ENCODE results near the gene TMEM178B.

The TMEM178B gene

DNA sequence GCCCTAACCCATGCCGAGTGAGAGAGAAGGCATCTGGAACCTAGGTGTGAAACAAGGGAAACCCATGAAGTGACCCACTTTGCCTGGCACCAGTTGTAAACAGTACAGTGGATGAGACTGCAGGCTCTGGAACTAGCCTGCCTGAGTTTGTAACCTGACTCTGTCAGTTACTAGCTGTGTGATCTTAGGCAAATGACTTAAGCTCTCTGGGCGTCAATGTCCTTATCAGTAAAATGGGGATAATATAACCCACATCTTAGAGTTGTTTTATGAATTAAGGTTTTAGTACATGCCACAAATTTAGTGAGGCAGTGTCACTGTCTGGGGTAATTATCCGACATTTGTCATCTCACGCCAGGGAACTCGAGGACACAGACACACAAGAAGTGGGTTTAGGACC is 394.5 kb downstream of the TMEM178B start:
- TF ChIP-seq, protein P1, sequence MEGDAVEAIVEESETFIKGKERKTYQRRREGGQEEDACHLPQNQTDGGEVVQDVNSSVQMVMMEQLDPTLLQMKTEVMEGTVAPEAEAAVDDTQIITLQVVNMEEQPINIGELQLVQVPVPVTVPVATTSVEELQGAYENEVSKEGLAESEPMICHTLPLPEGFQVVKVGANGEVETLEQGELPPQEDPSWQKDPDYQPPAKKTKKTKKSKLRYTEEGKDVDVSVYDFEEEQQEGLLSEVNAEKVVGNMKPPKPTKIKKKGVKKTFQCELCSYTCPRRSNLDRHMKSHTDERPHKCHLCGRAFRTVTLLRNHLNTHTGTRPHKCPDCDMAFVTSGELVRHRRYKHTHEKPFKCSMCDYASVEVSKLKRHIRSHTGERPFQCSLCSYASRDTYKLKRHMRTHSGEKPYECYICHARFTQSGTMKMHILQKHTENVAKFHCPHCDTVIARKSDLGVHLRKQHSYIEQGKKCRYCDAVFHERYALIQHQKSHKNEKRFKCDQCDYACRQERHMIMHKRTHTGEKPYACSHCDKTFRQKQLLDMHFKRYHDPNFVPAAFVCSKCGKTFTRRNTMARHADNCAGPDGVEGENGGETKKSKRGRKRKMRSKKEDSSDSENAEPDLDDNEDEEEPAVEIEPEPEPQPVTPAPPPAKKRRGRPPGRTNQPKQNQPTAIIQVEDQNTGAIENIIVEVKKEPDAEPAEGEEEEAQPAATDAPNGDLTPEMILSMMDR (IDR thresholded peaks at IDR 0.05; ENCODE audit: low read depth, low read length, missing control alignments), result no peak
- no peak overlapping the region for H3K4me3 ChIP-seq (replicated peaks; ENCODE audit: low read depth, low read length)
- no peak for DNase-seq (ENCODE audit: extremely low read depth, low read depth)

DNA sequence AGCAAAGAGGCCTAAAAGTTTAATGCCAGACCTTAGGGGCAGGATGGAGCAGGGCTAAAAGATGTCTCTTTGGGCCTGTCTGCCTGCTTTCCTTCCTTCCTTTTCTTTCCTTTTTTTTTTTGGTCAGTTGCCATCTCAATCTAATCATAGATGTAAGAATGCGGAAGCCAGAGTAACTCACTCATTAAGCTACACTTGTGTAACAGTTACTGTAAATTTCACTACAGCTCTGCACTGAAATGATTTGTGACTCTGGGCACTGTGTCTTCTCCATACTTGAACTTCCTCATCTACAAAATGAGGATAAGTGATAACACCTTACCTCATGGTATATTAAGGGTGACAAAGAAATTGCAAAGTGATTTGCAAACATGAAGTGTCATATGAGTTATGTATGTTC is 401.8 kb downstream of the TMEM178B start:
- no peak for DNase-seq (ENCODE audit: extremely low read depth, low read depth)
- no peak overlapping the region for H3K4me3 ChIP-seq (replicated peaks; ENCODE audit: low read depth, low read length)
- TF ChIP-seq, protein P1 (IDR thresholded peaks at IDR 0.05; ENCODE audit: low read depth, low read length, missing control alignments), result no peak

DNA sequence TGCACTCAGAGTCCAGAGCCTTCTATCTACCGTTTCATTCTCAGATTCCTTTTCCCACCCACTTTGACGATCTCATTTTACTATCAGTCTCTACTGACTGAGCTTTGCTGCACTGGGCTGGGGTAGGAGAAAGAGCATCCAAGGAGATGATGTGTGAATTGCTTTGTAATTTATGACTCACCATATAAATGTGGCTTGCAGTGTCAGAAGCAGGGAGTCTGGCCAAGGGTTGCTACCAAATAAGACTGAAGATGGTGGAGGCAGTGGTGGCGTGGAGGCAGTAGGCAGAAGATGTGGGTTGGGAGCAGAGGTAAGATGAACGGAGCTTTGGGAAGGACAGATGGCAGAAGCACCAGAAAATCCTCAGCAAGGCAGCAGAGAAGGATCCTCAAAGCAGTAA is 404.0 kb downstream of the TMEM178B start:
- no peak for DNase-seq (ENCODE audit: extremely low read depth, low read depth)
- TF ChIP-seq, protein P1 (IDR thresholded peaks at IDR 0.05; ENCODE audit: low read depth, low read length, missing control alignments), result no peak
- no peak overlapping the region for H3K4me3 ChIP-seq (replicated peaks; ENCODE audit: low read depth, low read length)

DNA sequence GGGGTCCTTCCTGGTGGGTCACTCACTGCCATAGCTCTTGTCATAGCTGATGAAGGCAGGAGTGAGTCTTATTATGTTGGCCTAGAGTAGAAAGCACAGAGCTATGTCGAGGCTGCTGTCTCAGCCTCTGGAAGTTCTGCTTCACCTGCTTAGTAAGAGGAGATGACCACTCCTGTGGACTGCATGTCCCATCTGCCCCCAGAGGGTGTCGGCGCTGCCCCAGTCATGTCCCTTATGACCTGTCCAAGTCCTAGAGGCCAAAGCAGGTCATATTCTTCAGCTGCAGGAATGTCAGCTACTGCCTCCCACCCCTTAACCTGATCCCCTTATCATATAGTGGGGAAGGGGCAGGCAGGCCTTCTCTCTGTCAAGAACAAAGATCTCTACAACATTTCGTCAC is 405.0 kb downstream of the TMEM178B start:
- no peak for DNase-seq (ENCODE audit: extremely low read depth, low read depth)
- TF ChIP-seq, protein P1 (IDR thresholded peaks at IDR 0.05; ENCODE audit: low read depth, low read length, missing control alignments), result no peak
- no peak overlapping the region for H3K4me3 ChIP-seq (replicated peaks; ENCODE audit: low read depth, low read length)

DNA sequence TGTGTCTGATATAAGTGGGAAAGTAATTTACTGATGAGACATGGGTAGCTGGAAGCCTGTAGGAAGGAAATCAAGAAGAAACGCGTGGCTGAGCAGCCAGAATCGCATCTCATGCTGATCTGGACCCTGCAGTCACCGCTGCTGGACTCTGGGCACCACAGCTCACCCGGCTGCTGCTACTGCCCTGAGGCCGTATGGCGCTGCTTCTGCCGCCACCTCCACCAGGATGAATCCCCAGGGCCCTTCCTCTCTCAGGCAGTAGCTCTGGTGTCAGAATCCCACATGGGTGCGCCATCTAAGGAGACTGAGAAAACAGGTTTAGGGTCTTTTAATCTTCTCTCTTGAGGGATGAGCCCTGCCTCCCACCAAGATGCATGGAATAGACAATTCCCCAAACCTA is 407.1 kb downstream of the TMEM178B start:
- H3K4me3 ChIP-seq (replicated peaks; ENCODE audit: low read depth, low read length), result no peak overlapping the region
- TF ChIP-seq, protein P1 (IDR thresholded peaks at IDR 0.05; ENCODE audit: low read depth, low read length, missing control alignments), result no peak
- DNase-seq (ENCODE audit: extremely low read depth, low read depth), result no peak

DNA sequence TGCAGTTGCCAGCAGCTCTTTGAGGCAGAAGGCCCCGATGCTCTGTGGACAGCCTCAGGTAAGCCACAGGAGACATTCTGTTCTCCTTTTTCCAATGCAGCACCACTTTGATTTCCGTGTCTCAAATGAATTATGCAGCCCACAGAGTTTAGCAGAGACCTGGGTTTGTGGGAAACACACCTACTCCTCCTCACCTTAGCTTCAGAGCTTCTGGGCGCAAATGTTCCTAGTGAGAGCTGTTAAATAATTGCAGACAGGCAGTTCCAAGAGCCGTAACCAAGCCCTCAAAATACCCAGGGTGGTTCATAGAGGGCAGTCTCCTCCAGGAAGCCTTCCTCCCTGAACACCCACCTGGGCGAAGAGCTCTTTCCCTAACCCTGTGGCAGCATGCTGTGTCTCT is 408.1 kb downstream of the TMEM178B start:
- TF ChIP-seq, protein P1 (IDR thresholded peaks at IDR 0.05; ENCODE audit: low read depth, low read length, missing control alignments), result no peak
- DNase-seq (ENCODE audit: extremely low read depth, low read depth), result no peak
- no peak overlapping the region for H3K4me3 ChIP-seq (replicated peaks; ENCODE audit: low read depth, low read length)

DNA sequence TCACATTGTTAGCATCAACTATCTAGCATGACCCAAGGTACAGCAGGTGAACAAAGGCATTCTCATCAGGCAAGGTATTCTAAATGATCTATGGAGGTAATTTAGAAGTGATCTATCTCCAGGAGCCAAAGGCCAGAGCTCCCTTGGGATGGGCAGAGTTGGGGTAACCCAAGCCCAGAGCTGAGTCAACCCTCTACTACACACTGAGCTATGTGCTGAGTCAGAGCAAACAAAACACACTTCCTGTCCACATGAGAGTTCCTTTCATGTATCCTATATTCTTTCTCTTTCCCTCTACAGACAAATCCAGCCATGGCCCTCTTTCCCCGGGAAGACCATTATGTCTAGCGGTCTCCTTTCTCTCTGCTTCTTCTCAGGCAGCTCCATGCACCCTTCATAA is 409.2 kb downstream of the TMEM178B start:
- DNase-seq (ENCODE audit: extremely low read depth, low read depth), result no peak
- no peak overlapping the region for H3K4me3 ChIP-seq (replicated peaks; ENCODE audit: low read depth, low read length)
- TF ChIP-seq, protein P1 (IDR thresholded peaks at IDR 0.05; ENCODE audit: low read depth, low read length, missing control alignments), result no peak

All from HFF-Myc (cell line).